ACHN (cell line): ENCODE data around the gene RALGAPA1.
"Not testable (repeated sequence)": the region's sequence is repeated elsewhere in the genome, so short reads cannot be mapped to it uniquely, and the experiment has no call there.

Source experiments
- DNase-seq: peaks from one replicate; pipeline ENCODE4 v3.0.0-alpha.2; 2015
- in situ Hi-C: cut with HindIII; loops from 2 replicates; pipeline ENCODE4 v1.10.0; 2017; ENCODE audit warnings: low sequenced_read_pairs, low pct_ligation_motif_present, low pct_unique_long_range_greater_than_20kb

Gene RALGAPA1

DNA sequence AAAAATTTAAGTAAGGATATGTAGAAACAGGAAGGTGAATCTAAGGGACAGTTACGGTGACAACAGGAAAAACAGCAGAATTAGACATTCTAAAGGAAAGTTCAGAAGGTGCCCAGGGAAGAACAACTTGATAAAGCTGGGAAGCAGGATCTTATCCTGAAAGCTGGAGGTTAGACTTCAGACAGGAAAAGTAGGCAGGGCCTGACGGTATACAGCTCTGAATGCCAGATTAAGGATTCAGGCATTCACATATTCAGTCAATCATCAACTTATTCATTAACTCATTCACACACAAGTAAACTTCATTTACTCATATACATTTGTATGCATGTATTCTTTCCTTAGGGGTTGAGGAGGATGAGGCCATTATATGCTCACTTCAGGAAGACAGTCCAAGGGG is 81.3 kb downstream of the RALGAPA1 start:
- in situ Hi-C loops = no loop called here
- no peak for DNase-seq

DNA sequence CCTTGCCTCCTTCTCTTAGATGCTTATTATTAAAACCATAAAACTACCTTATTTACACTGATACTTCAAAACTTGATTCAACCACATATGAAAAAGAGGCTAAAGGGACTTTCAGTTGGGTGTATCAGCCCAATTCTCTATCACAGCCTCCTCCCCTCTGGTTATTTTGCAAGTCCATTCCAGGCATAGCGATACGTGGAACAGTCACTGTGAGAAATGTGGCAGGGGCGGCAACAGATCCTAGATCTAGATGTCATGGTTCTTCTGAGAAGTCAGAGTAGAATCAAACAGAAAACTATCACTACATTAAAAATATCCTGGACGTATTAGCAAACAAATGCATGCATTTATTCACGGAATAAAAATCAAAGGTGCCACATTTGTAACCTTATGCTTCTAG is 83.2 kb downstream of the RALGAPA1 start:
- DNase-seq = no peak
- in situ Hi-C loops = no loop called here

DNA sequence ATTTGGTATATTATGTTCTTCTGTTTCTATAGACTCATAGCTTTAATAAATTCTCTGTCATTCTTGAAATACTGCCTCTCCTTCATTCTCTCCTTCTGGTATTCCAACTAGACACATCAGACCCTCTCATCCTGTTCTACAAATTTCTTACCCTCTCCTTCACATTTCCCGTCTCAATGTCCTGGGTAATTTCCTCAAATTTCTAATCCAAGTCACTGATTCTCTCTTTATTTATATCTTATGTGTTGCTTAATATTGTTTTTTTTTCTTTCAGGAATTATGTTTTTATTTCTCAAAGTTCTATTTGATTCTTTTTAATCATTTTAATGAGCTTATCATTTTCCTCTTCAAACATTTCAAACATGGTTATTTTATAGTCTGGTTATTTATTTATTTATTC is 94.0 kb downstream of the RALGAPA1 start:
- no peak for DNase-seq
- in situ Hi-C loops = no loop called here

- no peak for DNase-seq
- in situ Hi-C loops = no loop called here
Observed at GRCh38 chr14:35712466-35712865, 96.6 kb downstream of the RALGAPA1 start.

- in situ Hi-C loops = no loop called here
- no peak for DNase-seq
Observed at GRCh38 chr14:35708062-35708461, 101.0 kb downstream of the RALGAPA1 start.

DNA sequence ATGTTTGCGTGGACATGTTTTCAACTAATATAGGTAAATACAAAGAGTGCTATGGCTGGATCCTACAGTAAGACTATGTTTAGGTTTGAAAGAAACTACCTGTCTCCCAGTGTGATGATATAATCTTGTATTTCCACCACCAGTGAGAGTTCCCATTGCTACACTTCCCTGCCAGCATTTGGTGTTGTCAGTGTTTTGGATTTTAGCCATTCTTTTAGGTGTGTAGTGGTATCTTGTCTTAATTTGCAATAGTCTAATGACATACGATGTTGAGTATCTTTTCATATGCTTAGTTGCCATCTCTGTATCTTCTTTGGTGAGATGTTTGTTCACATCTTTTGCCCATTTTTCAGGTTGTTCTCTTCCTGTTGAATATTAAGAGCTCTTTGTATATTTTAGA is 103.5 kb downstream of the RALGAPA1 start:
- DNase-seq = no peak
- in situ Hi-C loops = no loop called here

- in situ Hi-C loops = no loop called here
- DNase-seq = no peak
Observed at GRCh38 chr14:35704793-35705493, 104.2 kb downstream of the RALGAPA1 start.

GRCh38 chr14:35701531-35701930 is 107.6 kb downstream of the RALGAPA1 start:
- in situ Hi-C loops = no loop called here
- DNase-seq = no peak

DNA sequence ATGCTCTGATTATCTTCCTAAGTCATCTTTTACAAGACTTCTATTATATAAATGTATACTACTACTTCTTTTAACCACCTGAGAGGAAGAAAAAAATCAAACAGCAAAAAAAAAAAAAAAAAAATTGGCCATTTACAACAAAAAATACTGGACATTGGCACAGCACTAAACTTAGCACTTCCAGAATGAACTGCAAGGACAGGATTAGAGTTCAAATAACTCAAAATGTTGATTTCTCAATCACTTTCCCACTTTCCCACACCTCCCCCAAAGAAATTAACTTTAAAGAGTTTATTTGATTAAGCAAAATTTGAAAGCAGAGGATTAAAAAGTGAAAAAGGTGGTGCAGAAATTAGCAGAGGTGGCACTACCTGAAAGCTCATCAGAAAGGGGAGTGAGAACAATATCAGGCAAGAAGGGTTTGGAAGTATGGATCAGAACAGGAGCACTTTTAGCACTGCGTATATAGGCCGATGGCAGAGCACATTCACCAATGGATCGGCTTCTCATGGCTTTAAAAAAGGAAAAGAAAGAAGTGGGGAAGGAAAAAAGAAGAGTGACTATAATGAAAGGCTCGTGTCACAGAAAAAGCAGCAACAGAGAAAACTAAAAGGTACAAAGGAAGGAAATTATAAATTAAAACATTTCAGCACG is 109.2 kb downstream of the RALGAPA1 start:
- in situ Hi-C loops = loop anchor here (25.0 kb wide), 1 partner anchor 263 kb away; no protein-coding TSS in a partner anchor
- DNase-seq = no peak

- DNase-seq = no peak
- in situ Hi-C loops = loop anchor here (25.0 kb wide), 1 partner anchor 259 kb away; no protein-coding TSS in a partner anchor
Observed at GRCh38 chr14:35696575-35696974, 112.5 kb downstream of the RALGAPA1 start.

DNA sequence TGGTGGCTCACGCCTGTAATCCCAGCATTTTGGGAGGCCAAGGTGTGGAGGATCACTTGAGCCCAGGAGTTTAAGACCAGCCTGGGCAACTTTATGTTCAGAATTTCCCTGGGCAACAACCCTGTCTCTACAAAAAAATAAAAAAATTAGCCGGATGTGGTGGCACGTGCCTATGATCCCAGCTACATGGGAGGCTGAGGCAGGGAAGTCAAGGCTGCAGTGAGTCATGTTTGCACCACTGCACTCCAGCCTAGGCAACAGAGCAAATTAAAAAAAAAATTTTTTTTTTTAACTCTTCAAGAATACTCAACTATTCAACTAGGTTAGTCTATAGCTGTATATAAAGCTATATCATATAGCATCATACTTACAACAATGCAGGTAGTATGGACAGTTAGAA is 113.0 kb downstream of the RALGAPA1 start:
- no peak for DNase-seq
- in situ Hi-C loops = loop anchor here (25.0 kb wide), 1 partner anchor 259 kb away; no protein-coding TSS in a partner anchor

DNA sequence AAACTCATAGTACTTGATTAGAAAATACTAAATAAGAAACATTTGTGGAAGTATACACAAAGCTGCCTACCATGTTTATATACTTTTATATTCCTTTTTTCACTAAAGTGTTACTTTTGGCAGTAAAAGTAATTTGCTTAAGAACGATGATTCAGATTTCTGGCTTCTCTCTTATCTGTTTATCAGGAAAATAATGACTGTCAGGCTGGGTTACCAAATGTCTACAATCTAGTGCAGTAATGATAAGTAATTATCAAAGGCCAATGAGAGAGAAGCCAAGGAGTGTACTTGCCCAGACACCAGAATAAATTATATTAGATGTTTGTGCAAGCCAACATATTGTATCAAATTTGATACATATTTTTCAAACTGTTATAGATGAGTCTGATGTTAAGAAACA is 113.4 kb downstream of the RALGAPA1 start:
- in situ Hi-C loops = loop anchor here (25.0 kb wide), 1 partner anchor 258 kb away; no protein-coding TSS in a partner anchor
- no peak for DNase-seq

DNA sequence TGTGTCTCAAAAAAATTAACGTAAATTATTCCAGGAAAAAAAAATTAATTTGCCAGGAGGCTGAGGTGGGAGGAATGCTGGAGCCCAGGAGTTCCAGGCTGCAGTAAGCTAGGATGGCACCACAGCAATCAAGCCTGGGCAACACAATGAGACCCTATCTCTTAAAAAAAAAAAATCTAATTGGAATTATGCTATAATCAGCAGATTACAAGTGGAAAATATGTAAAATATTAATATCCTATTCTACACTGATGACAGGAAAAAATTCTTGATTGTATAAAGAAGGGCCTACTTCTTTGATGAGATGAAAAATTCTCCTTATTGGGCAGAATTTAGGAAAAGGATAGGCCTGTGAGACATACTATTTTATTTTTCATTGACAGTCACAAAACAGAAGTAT is 114.0 kb downstream of the RALGAPA1 start:
- in situ Hi-C loops = loop anchor here (25.0 kb wide), 1 partner anchor 258 kb away; no protein-coding TSS in a partner anchor
- no peak for DNase-seq

- DNase-seq = no peak
Observed at GRCh38 chr14:35689000-35689460, 120.1 kb downstream of the RALGAPA1 start.

GRCh38 chr14:35688126-35688826 is 120.8 kb downstream of the RALGAPA1 start:
- no peak for DNase-seq
- in situ Hi-C loops = loop anchor here (25.0 kb wide), 1 partner anchor 251 kb away; no protein-coding TSS in a partner anchor

More at GRCh38 chr14:35689000-35689460, 120.1 kb downstream of the RALGAPA1 start:
- in situ Hi-C loops = loop anchor here (25.0 kb wide), 1 partner anchor 252 kb away; no protein-coding TSS in a partner anchor

DNA sequence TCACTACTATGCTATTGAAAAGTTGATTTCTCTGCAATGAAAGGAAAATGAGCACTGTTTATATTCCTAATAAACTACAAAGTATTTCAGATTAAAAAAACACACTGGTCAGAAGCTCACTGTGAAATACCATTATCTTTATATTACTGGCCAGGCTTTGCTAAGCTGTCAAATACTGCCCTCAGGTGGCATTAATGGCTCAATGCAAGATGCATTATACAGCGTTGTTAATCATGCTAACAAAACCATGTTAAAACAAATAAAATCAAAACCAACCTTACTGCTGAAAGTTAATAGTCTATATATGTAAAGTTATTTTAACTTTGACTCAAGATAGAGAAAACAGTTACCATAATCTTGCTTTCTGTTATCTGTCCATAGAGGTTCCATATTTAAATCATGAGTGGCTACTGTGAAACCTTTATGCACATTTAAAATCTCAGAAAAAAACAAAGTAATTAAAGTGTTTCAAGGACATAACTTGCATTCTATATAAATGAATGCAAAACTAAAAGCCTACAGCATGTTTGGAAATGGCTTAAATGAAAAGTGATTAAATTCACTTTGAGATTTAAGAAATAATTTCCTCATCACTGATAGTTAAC is 121.7 kb downstream of the RALGAPA1 start:
- peak; percentile 62 for DNase-seq
- in situ Hi-C loops = loop anchor here (25.0 kb wide), 1 partner anchor 250 kb away; no protein-coding TSS in a partner anchor

GRCh38 chr14:35683688-35684087 is 125.4 kb downstream of the RALGAPA1 start:
- in situ Hi-C loops = loop anchor here (25.0 kb wide), 1 partner anchor 246 kb away; no protein-coding TSS in a partner anchor
- DNase-seq = not testable (repeated sequence)

DNA sequence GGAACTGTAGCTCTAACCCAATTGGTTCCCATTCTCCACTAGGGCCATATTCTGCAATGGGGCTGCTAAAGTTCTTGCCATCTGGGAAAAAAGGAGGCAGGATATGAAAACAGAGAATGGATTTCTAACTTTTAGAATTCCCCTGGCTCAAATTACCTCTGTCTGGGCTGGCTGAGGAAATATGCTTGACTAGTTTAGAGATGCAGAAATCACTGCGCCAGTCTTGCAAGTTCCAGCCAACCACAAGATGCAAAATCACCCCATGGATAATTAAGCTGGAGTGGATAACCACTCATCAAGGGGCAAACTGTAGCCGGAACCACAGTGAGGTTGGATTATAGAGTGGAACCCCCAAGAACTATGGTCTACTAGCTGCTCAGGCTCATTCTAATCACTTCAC is 126.3 kb downstream of the RALGAPA1 start:
- DNase-seq = peak; percentile 1
- in situ Hi-C loops = loop anchor here (25.0 kb wide), 1 partner anchor 246 kb away; no protein-coding TSS in a partner anchor
